Measurements from ENCODE around the gene PEX7.
"Not testable (repeated sequence)": the region's sequence is repeated elsewhere in the genome, so short reads cannot be mapped to it uniquely, and the experiment has no call there.

Gene PEX7

DNA sequence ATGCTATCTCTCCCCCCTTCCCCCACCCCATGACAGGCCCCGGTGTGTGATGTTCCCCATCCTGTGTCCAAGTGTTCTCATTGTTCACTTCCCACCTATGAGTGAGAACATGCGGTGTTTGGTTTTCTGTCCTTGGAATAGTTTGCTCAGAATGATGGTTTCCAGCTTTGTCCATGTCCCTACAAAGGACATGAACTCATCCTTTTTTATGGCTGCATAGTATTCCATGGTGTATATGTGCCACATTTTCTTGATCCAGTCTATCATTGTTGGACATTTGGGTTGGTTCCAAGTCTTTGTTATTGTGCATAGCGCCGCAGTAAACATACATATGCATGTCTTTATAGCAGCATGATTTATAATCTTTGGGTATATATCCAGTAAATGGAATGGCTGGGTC, 24.1 kb downstream of the PEX7 start:
- H3K9me3 Mint-ChIP-seq (ENCODE audit: low read depth) = not testable (repeated sequence)

DNA sequence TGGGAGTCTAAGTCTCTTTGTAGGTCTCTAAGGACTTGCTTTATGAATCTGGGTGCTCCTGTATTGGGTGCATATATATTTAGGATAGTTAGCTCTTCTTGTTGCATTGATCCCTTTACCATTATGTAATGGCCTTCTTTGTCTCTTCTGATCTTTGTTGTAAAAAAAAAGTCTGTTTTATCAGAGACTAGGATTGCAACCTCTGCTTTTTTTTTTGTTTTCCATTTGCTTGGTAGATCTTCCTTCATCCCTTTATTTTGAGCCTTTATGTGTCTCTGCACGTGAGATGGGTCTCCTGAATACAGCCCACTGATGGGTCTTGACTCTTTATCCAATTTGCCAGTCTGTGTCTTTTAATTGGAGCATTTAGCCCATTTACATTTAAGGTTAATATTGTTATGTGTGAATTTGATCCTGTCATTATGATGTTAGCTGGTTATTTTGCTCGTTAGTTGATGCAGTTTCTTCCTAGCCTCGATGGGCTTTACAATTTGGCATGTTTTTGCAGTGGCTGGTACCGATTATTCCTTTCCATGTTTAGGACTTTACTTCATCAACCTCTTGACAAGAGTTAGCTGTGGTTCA, 27.7 kb downstream of the PEX7 start:
- H3K4me3 Mint-ChIP-seq; H3K27ac Mint-ChIP-seq; H3K27me3 Mint-ChIP-seq; H3K4me1 Mint-ChIP-seq (ENCODE audit: low read depth); H3K9me3 Mint-ChIP-seq (ENCODE audit: low read depth): not testable (repeated sequence)
- H3K36me3 Mint-ChIP-seq = peaks cover 36% of the 10 kb centered on the region

More for the DNA sequence above, 24.1 kb downstream of the PEX7 start:
- H3K4me3 Mint-ChIP-seq; H3K27me3 Mint-ChIP-seq; H3K4me1 Mint-ChIP-seq (ENCODE audit: low read depth); H3K27ac Mint-ChIP-seq: not testable (repeated sequence)
- peaks cover 32% of the 10 kb centered on the region for H3K36me3 Mint-ChIP-seq

DNA sequence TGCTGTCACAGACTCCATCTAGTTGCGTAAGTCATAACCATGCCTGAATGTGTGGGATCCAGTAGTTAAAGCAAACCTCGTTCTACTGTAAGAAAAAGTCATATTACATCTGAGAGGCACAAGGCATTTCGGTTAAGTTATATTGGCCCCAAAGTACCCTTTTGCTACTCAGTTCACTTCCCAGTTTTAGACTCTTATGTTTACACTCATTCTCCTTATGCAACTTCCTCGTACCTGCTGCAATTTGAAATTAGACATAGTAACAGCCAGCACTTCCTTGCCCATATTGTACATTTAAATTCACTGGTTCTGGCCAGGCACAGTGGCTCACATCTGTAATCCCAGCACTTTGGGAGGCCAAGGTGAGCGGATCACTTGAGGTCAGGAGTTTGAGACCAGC, 37.0 kb downstream of the PEX7 start:
- peaks cover 14% of the 10 kb centered on the region for H3K36me3 Mint-ChIP-seq
- no peaks in the 10 kb centered on the region for H3K4me1 Mint-ChIP-seq (ENCODE audit: low read depth)
- no peaks in the 10 kb centered on the region for H3K27me3 Mint-ChIP-seq
- no peak overlapping the region for H3K4me3 Mint-ChIP-seq
- H3K9me3 Mint-ChIP-seq (ENCODE audit: low read depth) = no peaks in the 10 kb centered on the region
- H3K27ac Mint-ChIP-seq = no peak overlapping the region

DNA sequence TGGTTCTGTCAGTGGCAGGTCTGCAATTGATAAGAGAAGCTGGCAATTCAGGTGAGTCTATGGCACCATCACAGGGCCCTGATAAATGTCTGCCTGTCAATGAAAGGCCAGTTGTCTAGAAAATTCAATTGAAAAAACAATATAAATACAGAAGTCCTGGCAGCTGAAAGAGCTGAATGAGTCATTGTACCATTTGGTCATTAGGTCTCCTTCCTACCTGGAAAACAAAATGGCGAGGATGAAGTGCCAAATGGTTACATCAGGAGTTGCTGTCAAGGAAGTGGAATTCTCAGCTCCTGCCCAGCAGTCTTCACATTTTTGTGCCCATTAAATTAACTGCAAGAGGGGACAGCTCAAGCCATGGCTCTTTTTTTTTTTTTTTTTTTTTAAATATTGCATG, 37.7 kb downstream of the PEX7 start:
- Mint-ChIP-seq H3K27me3 (no peaks in the 10 kb centered on the region), H3K27ac (no peak overlapping the region), H3K4me3 (no peak overlapping the region), H3K4me1 (ENCODE audit: low read depth) (no peaks in the 10 kb centered on the region), H3K36me3 (peaks cover 14% of the 10 kb centered on the region), H3K9me3 (ENCODE audit: low read depth) (no peaks in the 10 kb centered on the region)

DNA sequence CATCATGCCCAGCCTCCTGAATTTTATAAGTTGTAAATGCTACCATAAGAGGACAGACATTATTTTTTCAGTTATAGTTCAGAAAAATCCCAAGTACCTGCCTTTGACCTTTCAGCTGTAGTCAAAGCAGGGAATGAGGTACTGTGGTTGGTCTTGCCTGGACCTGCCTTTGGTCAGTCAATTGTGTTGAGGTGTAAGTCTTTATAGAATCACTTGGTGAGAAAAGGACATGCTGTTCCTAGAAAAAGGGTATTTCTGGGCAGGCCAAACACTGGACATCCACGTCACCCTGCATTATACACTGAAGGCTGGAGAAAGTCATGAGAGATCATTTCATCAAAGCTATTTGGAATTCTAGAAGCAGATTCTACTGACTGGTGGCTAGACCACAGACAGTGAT, 40.3 kb downstream of the PEX7 start:
- Mint-ChIP-seq H3K4me1 (ENCODE audit: low read depth) (no peaks in the 10 kb centered on the region), H3K4me3 (no peak overlapping the region), H3K27me3 (no peaks in the 10 kb centered on the region), H3K36me3 (peaks cover 9% of the 10 kb centered on the region), H3K27ac (no peak overlapping the region), H3K9me3 (ENCODE audit: low read depth) (no peaks in the 10 kb centered on the region)

DNA sequence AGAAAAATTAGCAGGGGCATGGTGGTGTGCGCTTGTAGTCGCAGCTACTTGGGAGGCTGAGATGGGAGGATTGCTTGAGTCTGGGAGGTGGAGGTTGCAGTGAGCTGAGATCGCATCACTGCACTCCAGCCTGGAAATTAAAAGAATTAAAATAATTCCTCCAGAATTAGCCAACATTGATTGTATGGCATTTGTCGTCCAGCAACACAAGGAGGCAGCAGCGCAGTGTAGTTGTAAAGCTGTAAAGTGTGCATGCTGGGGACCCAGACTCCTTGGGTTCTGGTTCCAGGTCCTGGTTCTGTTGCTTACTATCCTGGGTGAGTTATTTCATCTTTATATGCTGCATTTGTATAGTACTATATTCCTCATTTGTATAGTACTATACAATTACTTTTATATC, 41.4 kb downstream of the PEX7 start:
- H3K4me1 Mint-ChIP-seq (ENCODE audit: low read depth) = no peaks in the 10 kb centered on the region
- H3K27me3 Mint-ChIP-seq = no peaks in the 10 kb centered on the region
- H3K27ac Mint-ChIP-seq = no peak overlapping the region
- no peak overlapping the region for H3K4me3 Mint-ChIP-seq
- peaks cover 5% of the 10 kb centered on the region for H3K36me3 Mint-ChIP-seq
- no peaks in the 10 kb centered on the region for H3K9me3 Mint-ChIP-seq (ENCODE audit: low read depth)

DNA sequence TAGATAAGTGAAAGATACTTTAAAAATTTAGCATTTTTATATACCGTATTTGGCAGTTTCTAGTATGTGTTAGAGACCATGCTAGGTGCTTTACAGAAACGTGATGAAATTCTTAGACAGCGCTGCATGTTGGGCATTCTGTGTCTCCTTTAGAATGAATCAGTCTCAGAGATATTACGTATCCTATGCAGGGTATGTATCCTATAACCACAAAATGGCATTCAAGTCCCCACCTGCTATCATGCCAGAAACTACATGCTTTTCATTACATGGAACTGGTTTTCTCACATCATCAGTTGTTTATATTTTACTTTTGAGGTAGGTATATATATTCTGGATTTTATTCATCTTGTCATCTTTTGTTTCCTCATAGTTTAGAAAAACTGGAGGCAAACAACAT, 42.3 kb downstream of the PEX7 start:
- H3K4me3 Mint-ChIP-seq = no peak overlapping the region
- no peaks in the 10 kb centered on the region for H3K9me3 Mint-ChIP-seq (ENCODE audit: low read depth)
- H3K27me3 Mint-ChIP-seq = no peaks in the 10 kb centered on the region
- H3K27ac Mint-ChIP-seq = no peak overlapping the region
- peaks cover 7% of the 10 kb centered on the region for H3K36me3 Mint-ChIP-seq
- H3K4me1 Mint-ChIP-seq (ENCODE audit: low read depth) = no peaks in the 10 kb centered on the region

DNA sequence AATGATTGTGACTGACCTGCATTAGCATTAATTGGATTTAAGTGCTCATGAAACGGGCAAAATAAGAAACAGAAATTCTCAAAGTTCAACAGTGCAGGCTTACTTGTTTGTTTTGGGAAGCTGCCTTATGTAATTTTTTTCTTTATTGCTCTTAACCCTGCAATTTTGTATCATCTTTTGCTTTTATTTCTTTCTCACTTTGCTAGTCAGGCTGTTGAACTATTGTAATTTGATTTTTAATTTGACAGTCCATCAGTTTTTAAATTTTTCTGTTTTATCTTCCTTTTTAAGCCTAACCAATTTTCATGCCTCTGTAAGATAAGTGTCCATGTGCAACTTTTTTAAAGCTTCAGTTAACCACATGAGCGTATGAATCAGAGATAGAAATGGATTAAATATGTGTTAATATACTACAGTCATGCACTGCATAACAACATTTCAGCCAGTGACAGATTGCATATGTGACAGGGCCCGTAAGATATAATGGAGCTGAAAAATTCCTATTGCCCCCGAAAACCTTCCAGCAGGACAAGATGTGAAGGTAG, 44.6 kb downstream of the PEX7 start:
- no peaks in the 10 kb centered on the region for H3K9me3 Mint-ChIP-seq (ENCODE audit: low read depth)
- H3K4me1 Mint-ChIP-seq (ENCODE audit: low read depth) = no peaks in the 10 kb centered on the region
- H3K4me3 Mint-ChIP-seq = no peak overlapping the region
- peaks cover 7% of the 10 kb centered on the region for H3K36me3 Mint-ChIP-seq
- no peak overlapping the region for H3K27ac Mint-ChIP-seq
- H3K27me3 Mint-ChIP-seq = no peaks in the 10 kb centered on the region

DNA sequence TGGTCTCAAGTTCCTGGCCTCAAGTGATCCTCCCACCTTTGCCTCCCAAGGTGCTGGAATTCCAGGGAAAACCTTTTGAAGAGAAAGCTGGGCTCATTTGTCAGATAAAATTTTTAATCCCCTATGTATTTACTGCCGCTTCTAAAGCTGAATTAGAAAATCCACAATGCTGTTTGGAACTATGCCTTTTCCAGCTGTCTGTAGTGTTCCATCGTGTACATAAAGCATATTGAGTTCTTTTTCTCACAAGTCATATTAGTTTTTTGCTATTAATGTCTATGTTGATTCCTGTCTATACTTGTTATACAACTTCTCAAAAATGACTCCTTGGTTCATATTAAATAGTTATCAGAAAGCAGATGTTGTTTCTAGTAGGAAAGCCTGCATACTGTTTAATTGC, 47.1 kb downstream of the PEX7 start:
- Mint-ChIP-seq H3K9me3 (ENCODE audit: low read depth) (peaks cover 11% of the 10 kb centered on the region), H3K36me3 (peaks cover 27% of the 10 kb centered on the region), H3K4me3 (no peak overlapping the region), H3K4me1 (ENCODE audit: low read depth) (no peaks in the 10 kb centered on the region), H3K27ac (no peak overlapping the region), H3K27me3 (no peaks in the 10 kb centered on the region)

DNA sequence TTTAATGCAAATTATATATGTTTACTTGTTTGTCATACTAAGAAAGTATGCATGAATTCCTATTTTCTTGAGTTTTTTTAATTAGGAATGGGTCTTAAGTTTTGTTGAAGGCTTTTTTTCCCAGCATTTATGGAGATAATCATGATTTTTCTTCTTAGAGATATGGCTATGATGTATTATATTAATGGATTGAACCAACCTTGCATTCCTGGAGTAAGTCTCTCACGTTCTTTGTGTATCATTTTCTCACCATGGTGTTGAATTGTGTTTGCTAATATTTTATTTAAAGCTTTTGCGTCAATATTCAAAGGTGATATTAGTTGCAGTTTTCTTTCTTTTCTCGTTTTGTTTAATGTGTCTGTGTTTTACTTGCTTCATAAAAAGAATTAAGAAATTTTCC, 51.4 kb downstream of the PEX7 start:
- Mint-ChIP-seq H3K9me3 (ENCODE audit: low read depth) (peaks cover 14% of the 10 kb centered on the region), H3K4me1 (ENCODE audit: low read depth) (no peaks in the 10 kb centered on the region), H3K27ac (no peak overlapping the region), H3K4me3 (no peak overlapping the region), H3K27me3 (no peaks in the 10 kb centered on the region), H3K36me3 (peaks cover 42% of the 10 kb centered on the region)

DNA sequence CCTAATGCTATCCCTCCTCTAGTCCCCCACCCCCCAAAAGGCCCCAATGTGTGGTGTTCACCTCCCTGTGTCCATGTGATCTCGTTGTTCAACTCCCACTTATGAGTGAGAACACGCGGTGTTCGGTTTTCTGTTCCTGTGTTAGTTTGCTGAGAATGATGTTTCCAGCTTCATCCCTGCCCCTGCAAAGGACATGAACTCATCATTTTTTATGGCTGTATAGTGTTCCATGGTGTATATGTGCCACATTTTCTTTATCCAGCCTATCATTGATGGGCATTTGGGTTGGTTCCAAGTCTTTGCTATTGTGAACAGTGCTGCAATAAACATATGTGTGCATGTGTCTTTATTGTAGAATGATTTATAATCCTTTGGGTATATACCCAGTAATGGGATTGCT, 54.1 kb downstream of the PEX7 start:
- not testable (repeated sequence) for H3K4me3 Mint-ChIP-seq; H3K4me1 Mint-ChIP-seq (ENCODE audit: low read depth); H3K27ac Mint-ChIP-seq; H3K27me3 Mint-ChIP-seq
- H3K9me3 Mint-ChIP-seq (ENCODE audit: low read depth) = peaks cover 14% of the 10 kb centered on the region
- H3K36me3 Mint-ChIP-seq = peaks cover 46% of the 10 kb centered on the region

DNA sequence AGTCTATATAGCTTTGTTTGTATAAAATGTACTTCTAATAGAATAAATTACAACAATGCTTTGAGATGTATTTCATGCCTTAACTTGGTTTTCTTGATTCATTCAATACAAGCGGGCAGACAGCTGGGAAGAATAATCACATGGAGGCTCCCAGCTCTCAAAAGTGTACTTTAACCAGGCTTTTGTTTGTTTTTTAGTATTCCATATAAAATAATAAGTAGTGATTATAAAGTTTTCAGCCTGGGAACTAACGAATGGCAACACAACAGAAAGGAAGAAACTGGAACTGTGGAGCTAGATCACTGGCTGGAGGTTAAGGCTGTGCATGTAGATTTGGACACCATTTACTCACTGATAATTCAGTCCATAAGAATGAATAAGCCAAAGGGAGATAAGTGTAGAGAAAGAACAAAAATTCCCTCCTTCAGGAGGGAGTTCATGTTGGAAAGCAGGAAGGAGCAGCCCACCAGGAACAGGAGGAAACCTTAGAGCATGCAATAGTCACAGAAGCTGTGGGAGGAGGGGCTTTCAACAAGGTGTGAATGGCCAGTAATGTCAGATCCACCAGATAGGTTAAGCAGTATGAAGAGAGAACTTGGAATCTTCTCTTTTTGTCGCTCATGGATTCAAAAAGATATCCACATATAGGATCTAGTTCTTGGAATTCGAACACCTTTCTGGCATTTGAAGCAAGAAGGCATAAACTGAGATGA, 58.5 kb downstream of the PEX7 start:
- H3K4me3 Mint-ChIP-seq = no peak overlapping the region
- peaks cover 32% of the 10 kb centered on the region for H3K36me3 Mint-ChIP-seq
- H3K4me1 Mint-ChIP-seq (ENCODE audit: low read depth) = no peaks in the 10 kb centered on the region
- H3K9me3 Mint-ChIP-seq (ENCODE audit: low read depth) = peaks cover 3% of the 10 kb centered on the region
- no peaks in the 10 kb centered on the region for H3K27me3 Mint-ChIP-seq
- no peak overlapping the region for H3K27ac Mint-ChIP-seq

DNA sequence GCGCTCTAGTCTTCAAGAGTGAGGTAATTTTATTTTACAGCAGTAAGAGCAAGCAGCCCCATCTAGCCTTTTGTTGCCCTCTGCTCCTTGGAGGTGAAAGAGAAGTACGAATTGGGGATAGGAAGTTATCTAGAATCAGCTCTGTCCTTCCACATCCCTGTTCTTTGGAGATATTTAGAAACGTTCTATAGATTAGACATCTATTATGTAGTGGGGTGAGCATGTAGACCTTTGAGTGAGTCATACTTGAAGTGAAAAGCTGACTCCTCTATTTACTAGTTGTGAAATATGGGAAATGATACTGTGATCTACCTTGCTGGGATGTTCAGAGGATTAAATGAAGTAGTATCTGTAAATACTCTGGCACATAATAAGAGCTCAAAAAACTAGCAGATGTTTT, 63.7 kb downstream of the PEX7 start:
- Mint-ChIP-seq H3K27ac (no peak overlapping the region), H3K4me1 (ENCODE audit: low read depth) (peaks cover 12% of the 10 kb centered on the region), H3K27me3 (no peaks in the 10 kb centered on the region), H3K36me3 (peaks cover 14% of the 10 kb centered on the region), H3K4me3 (no peak overlapping the region), H3K9me3 (ENCODE audit: low read depth) (no peaks in the 10 kb centered on the region)

DNA sequence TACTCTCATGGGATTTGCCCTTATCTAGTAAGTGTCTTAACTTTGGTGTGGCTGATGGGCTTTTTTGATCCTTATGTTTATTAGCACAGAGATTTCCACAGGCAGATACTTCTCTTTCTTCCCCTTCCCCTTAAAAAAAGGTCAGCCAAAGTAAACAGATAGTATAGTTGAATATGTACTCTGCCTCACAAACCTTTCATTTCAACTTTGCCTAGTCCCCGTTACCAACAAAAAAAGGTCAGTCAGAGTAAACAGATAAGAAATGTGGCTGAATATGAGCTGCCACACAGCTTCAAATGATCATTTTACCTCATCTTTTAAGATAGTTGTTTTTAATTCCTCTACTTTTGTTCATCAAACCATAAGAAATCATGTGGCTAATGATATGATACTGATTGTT, 65.6 kb downstream of the PEX7 start:
- Mint-ChIP-seq H3K27ac (no peak overlapping the region), H3K4me1 (ENCODE audit: low read depth) (peaks cover 12% of the 10 kb centered on the region), H3K36me3 (peaks cover 14% of the 10 kb centered on the region), H3K27me3 (no peaks in the 10 kb centered on the region), H3K4me3 (no peak overlapping the region), H3K9me3 (ENCODE audit: low read depth) (no peaks in the 10 kb centered on the region)

DNA sequence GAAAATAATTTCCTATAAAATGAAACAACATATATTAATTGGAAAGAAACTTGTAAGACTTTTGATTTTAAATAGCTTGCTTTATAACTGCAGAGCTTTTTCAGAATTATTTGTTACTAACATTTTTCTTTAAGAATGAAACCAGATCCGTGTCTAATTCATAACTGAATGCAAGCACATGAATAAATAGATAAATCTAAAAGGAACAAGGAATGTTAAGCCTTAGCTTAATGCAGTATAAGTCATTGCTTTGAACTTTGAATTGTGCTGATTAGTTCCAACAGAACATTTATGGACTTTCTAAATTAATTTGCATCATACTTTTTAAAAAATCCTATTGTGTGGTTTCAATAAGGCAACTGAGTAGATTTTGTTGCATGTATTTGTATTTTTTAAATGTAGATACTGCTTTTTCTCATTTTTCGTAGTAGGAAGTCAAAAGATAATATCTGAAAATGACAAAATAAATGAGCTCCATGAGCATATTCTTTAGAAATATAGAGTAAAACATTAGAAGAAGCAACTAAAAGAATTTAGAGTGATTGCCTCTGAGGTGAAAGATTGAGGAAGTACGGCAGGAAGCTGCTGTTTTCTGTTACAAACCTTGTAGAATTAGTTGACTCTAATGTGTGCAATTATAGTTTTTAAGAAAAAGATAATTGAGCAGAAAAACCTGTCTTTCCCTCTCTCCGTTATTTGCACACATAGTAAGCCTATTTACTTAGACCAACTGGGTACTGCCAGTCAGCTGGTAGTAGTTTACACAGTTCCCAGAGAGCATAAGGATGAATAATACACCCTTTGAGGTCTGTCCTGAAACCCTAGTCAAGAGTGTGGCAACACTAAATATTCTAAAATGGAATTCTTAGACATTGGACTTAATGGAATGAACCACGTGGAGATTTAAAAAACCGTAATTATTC, 67.1 kb downstream of the PEX7 start:
- peaks cover 17% of the 10 kb centered on the region for H3K36me3 Mint-ChIP-seq
- no peaks in the 10 kb centered on the region for H3K9me3 Mint-ChIP-seq (ENCODE audit: low read depth)
- H3K27ac Mint-ChIP-seq = no peak overlapping the region
- no peaks in the 10 kb centered on the region for H3K27me3 Mint-ChIP-seq
- peaks cover 12% of the 10 kb centered on the region for H3K4me1 Mint-ChIP-seq (ENCODE audit: low read depth)
- H3K4me3 Mint-ChIP-seq = no peak overlapping the region
